GM23338 (cell line): Measurements from ENCODE around the gene DMAC2L. TPM values are rescaled to one million over a fixed set of nuclear protein-coding genes. Genes with fewer than 3 reads are reported as not detected.

Experiments
- ATAC-seq: fragments of 200-7000 bp; cut with Tn5 transposase; 3 replicates; pipeline ENCODE4 v1.9.1; 2020
- DNase-seq: peaks from one replicate; pipeline ENCODE4 v3.0.0-alpha.2; 2015; ENCODE audit warnings: low spot score
- H2AFZ ChIP-seq: fragments of 200-600 bp; sonication (generic); 2 replicates; pipeline ENCODE4 v1.8.0; 2016; ENCODE audit warnings: antibody characterized with exemption, mild to moderate bottlenecking, moderate library complexity
- H3F3A ChIP-seq: fragments of 200-600 bp; sonication (generic); replicated peaks from 2 replicates; pipeline ENCODE4 v1.8.0; 2017; ENCODE audit warnings: antibody characterized with exemption, mixed run types, low read depth
- H3K27ac ChIP-seq: fragments of 200-600 bp; sonication (generic); 2 replicates; pipeline ENCODE4 v1.6.1; 2016; ENCODE audit warnings: low read depth
- H3K27me3 ChIP-seq: fragments of 200-600 bp; sonication (generic); 2 replicates; pipeline ENCODE4 v1.8.0; 2016; ENCODE audit warnings: mild to moderate bottlenecking, mixed run types, moderate library complexity; ENCODE audit not compliant: insufficient read depth
- H3K36me3 ChIP-seq: fragments of 200-600 bp; sonication (generic); 2 replicates; pipeline ENCODE4 v1.8.0; 2016; ENCODE audit warnings: mild to moderate bottlenecking; ENCODE audit not compliant: insufficient read depth
- H3K4me1 ChIP-seq: fragments of 200-600 bp; sonication (generic); 2 replicates; pipeline ENCODE4 v1.8.0; 2016; ENCODE audit warnings: mild to moderate bottlenecking, moderate library complexity; ENCODE audit not compliant: insufficient read depth
- H3K4me2 ChIP-seq: fragments of 200-600 bp; sonication (generic); 2 replicates; pipeline ENCODE4 v1.7.1; 2017; ENCODE audit warnings: mixed run types
- H3K4me3 ChIP-seq: fragments of 200-600 bp; sonication (generic); 2 replicates; pipeline ENCODE4 v1.6.1; 2016; ENCODE audit warnings: mixed run types
- H3K79me2 ChIP-seq: fragments of 200-600 bp; sonication (generic); replicated peaks from 2 replicates; pipeline ENCODE4 v1.8.0; 2017; ENCODE audit warnings: mild to moderate bottlenecking; ENCODE audit not compliant: insufficient read depth
- H3K9me2 ChIP-seq: fragments of 200-600 bp; sonication (generic); 2 replicates; pipeline ENCODE4 v1.8.0; 2017; ENCODE audit not compliant: insufficient read depth
- H4K20me1 ChIP-seq: fragments of 200-600 bp; sonication (generic); replicated peaks from 2 replicates; pipeline ENCODE4 v1.8.0; 2017; ENCODE audit warnings: mild to moderate bottlenecking; ENCODE audit not compliant: insufficient read depth
- H3K27ac Mint-ChIP-seq: 2 replicates; pipeline ENCODE4 v1.8.0; 2020; ENCODE audit warnings: inconsistent platforms, mild to moderate bottlenecking, moderate library complexity, mixed read lengths
- H3K27me3 Mint-ChIP-seq: 3 replicates; pipeline ENCODE4 v1.8.0; 2022; ENCODE audit warnings: low read depth, mild to moderate bottlenecking, moderate library complexity, mixed read lengths, inconsistent platforms; ENCODE audit not compliant: insufficient read depth, poor library complexity
- H3K36me3 Mint-ChIP-seq: 3 replicates; pipeline ENCODE4 v1.8.0; 2021; ENCODE audit warnings: low read depth, mild to moderate bottlenecking, inconsistent platforms, moderate library complexity, mixed read lengths
- H3K4me1 Mint-ChIP-seq: 3 replicates; pipeline ENCODE4 v1.8.0; 2020; ENCODE audit warnings: mild to moderate bottlenecking, inconsistent platforms, mixed read lengths
- H3K4me3 Mint-ChIP-seq: 3 replicates; pipeline ENCODE4 v1.8.0; 2021; ENCODE audit warnings: moderate library complexity, mild to moderate bottlenecking, inconsistent platforms, mixed read lengths
- H3K9me3 Mint-ChIP-seq: 3 replicates; pipeline ENCODE4 v1.8.0; 2020; ENCODE audit warnings: moderate library complexity, mild to moderate bottlenecking, inconsistent platforms, mixed read lengths
- CREB1 ChIP-seq: fragments of 250-450 bp; sonication (Bioruptor Pico); IDR thresholded peaks from 2 replicates; pipeline ENCODE4 v1.5.0; 2020; ENCODE audit warnings: low read depth, mild to moderate bottlenecking, moderate library complexity
- EZH2 ChIP-seq: fragments of 200-600 bp; sonication (generic); IDR thresholded peaks from one replicate; pipeline ENCODE4 v1.8.0; 2017; ENCODE audit warnings: antibody characterized with exemption, mild to moderate bottlenecking, low read depth; ENCODE audit not compliant: unreplicated experiment
- EZH2phosphoT487 ChIP-seq: fragments of 200-600 bp; sonication (generic); IDR thresholded peaks from one replicate; pipeline ENCODE4 v1.8.1; 2018; ENCODE audit warnings: antibody characterized with exemption; ENCODE audit not compliant: unreplicated experiment
- JUNB ChIP-seq: IDR thresholded peaks from one replicate; pipeline ENCODE4 v1.6.1; 2016; ENCODE audit warnings: antibody characterized with exemption; ENCODE audit not compliant: unreplicated experiment
- NANOG ChIP-seq: IDR thresholded peaks from 2 replicates; pipeline ENCODE4 v1.6.1; 2016; ENCODE audit warnings: antibody characterized with exemption, borderline replicate concordance
- ZNF114 ChIP-seq: fragments of 250-450 bp; sonication (Bioruptor Pico); IDR thresholded peaks from 2 replicates; pipeline ENCODE4 v1.5.0; 2020; ENCODE audit warnings: mild to moderate bottlenecking, moderate library complexity
- ZNF331 ChIP-seq: fragments of 250-450 bp; sonication (Bioruptor Pico); IDR thresholded peaks from 2 replicates; pipeline ENCODE4 v1.5.0; 2020; ENCODE audit warnings: low read depth, mild to moderate bottlenecking, moderate library complexity
- polyA plus RNA-seq: library from polyadenylated mRNA; unstranded; fragments of >200 nt; fragmentation: Nextera tagmentation; extraction: Ambion mirVana; gene quantifications from 2 replicates; pipeline ENCODE4 v1.2.1, GENCODE V29; 2016
- total RNA-seq: library from RNA; depleted of rRNA; stranded (reverse); fragments of >200 nt; shearing (Covaris generic); gene quantifications from 2 replicates; pipeline ENCODE4 v1.2.3, GENCODE V29; 2014
- TF ChIP-seq, protein P1 (sequence below): fragments of 250-450 bp; sonication (Bioruptor Pico); IDR thresholded peaks from 2 replicates; pipeline ENCODE4 v1.5.0; 2020; ENCODE audit warnings: mild to moderate bottlenecking, moderate library complexity
- TF ChIP-seq, protein P2 (sequence below): IDR thresholded peaks from 2 replicates; pipeline ENCODE4 v1.6.1; 2016; ENCODE audit warnings: antibody characterized with exemption

DMAC2L gene
- total and polyA plus RNA-seq, 2 experiments from 2014 or later = 22.5 to 33.8 TPM

DNA sequence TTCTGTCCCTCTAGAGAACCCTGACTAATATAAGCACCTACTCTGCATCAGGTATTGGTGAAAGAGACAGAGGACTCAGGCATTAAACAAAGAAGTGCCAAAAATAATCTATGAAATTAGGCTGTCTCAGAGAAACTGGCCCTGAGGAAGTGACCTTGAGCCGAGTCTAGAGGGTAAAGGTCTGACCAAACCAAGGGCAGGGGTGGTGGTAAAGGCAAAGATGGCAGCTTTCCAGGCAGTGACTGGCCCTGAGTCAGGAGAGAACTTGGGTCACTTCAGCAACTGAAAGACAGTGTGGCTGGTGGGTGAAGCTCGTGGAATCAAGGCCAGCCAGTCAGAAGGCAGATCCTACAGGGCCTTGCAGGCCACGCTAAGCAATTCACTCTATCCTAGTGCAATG is 54.0 kb downstream of the DMAC2L start (continued):
- TF ChIP-seq EZH2 (no peak), NANOG (no peak), ZNF114 (CRISPR knock-in tag) (no peak)
- TF ChIP-seq, protein P1, sequence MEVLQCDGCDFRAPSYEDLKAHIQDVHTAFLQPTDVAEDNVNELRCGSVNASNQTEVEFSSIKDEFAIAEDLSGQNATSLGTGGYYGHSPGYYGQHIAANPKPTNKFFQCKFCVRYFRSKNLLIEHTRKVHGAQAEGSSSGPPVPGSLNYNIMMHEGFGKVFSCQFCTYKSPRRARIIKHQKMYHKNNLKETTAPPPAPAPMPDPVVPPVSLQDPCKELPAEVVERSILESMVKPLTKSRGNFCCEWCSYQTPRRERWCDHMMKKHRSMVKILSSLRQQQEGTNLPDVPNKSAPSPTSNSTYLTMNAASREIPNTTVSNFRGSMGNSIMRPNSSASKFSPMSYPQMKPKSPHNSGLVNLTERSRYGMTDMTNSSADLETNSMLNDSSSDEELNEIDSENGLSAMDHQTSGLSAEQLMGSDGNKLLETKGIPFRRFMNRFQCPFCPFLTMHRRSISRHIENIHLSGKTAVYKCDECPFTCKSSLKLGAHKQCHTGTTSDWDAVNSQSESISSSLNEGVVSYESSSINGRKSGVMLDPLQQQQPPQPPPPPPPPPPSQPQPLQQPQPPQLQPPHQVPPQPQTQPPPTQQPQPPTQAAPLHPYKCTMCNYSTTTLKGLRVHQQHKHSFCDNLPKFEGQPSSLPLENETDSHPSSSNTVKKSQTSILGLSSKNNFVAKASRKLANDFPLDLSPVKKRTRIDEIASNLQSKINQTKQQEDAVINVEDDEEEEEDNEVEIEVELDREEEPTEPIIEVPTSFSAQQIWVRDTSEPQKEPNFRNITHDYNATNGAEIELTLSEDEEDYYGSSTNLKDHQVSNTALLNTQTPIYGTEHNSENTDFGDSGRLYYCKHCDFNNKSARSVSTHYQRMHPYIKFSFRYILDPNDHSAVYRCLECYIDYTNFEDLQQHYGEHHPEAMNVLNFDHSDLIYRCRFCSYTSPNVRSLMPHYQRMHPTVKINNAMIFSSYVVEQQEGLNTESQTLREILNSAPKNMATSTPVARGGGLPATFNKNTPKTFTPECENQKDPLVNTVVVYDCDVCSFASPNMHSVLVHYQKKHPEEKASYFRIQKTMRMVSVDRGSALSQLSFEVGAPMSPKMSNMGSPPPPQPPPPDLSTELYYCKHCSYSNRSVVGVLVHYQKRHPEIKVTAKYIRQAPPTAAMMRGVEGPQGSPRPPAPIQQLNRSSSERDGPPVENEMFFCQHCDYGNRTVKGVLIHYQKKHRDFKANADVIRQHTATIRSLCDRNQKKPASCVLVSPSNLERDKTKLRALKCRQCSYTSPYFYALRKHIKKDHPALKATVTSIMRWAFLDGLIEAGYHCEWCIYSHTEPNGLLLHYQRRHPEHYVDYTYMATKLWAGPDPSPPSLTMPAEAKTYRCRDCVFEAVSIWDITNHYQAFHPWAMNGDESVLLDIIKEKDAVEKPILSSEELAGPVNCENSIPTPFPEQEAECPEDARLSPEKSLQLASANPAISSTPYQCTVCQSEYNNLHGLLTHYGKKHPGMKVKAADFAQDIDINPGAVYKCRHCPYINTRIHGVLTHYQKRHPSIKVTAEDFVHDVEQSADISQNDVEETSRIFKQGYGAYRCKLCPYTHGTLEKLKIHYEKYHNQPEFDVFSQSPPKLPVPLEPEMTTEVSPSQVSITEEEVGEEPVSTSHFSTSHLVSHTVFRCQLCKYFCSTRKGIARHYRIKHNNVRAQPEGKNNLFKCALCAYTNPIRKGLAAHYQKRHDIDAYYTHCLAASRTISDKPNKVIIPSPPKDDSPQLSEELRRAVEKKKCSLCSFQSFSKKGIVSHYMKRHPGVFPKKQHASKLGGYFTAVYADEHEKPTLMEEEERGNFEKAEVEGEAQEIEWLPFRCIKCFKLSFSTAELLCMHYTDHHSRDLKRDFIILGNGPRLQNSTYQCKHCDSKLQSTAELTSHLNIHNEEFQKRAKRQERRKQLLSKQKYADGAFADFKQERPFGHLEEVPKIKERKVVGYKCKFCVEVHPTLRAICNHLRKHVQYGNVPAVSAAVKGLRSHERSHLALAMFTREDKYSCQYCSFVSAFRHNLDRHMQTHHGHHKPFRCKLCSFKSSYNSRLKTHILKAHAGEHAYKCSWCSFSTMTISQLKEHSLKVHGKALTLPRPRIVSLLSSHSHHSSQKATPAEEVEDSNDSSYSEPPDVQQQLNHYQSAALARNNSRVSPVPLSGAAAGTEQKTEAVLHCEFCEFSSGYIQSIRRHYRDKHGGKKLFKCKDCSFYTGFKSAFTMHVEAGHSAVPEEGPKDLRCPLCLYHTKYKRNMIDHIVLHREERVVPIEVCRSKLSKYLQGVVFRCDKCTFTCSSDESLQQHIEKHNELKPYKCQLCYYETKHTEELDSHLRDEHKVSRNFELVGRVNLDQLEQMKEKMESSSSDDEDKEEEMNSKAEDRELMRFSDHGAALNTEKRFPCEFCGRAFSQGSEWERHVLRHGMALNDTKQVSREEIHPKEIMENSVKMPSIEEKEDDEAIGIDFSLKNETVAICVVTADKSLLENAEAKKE (CRISPR knock-in tag) = no peak
- TF ChIP-seq, protein P2, sequence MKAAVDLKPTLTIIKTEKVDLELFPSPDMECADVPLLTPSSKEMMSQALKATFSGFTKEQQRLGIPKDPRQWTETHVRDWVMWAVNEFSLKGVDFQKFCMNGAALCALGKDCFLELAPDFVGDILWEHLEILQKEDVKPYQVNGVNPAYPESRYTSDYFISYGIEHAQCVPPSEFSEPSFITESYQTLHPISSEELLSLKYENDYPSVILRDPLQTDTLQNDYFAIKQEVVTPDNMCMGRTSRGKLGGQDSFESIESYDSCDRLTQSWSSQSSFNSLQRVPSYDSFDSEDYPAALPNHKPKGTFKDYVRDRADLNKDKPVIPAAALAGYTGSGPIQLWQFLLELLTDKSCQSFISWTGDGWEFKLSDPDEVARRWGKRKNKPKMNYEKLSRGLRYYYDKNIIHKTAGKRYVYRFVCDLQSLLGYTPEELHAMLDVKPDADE = no peak

DNA sequence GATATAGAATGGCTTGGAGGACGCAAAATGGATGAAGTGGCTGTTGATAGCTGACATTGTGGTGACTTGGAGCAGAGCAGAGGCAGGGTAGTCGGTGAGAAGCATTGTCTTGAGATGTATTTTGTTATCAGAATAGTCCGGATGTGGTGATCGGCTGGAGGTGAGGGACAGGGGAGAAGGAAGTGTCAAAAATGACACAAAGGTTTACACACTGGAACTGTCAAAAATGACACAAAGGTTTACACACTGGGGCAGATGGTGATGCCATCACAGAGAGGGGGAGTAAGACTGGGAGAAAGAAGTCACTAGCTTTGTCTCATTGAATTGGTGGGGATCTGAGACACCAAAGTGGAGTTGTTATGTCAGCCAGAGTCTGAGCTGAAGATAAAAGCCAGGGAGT is 54.5 kb downstream of the DMAC2L start:
- Histone ChIP-seq H3K4me2 (no peak overlapping the region), H3F3A (no peaks in the 10 kb centered on the region), H4K20me1 (no peaks in the 10 kb centered on the region), H3K27ac (no peak overlapping the region), H3K36me3 (no peaks in the 10 kb centered on the region), H3K79me2 (no peaks in the 10 kb centered on the region), H3K27me3 (no peaks in the 10 kb centered on the region), H3K9me2 (no peaks in the 10 kb centered on the region), H2AFZ (no peak overlapping the region), H3K4me3 (no peak overlapping the region), H3K4me1 (no peaks in the 10 kb centered on the region)
- DNase-seq (no peak), ATAC-seq (no peak)
- no peaks in the 10 kb centered on the region for H3K9me3 Mint-ChIP-seq
- H3K36me3 Mint-ChIP-seq = no peaks in the 10 kb centered on the region
- no peak overlapping the region for H3K27ac Mint-ChIP-seq
- no peak overlapping the region for H3K4me3 Mint-ChIP-seq
- no peaks in the 10 kb centered on the region for H3K4me1 Mint-ChIP-seq
- peaks cover 1% of the 10 kb centered on the region for H3K27me3 Mint-ChIP-seq
- TF ChIP-seq CREB1 (CRISPR knock-in tag) (no peak), EZH2 (no peak), NANOG (no peak), EZH2phosphoT487 (no peak), ZNF331 (no peak), ZNF114 (CRISPR knock-in tag) (no peak), JUNB (no peak)
- TF ChIP-seq, protein P1 (CRISPR knock-in tag) = no peak
